GM21381 (cell line): ENCODE measurements around the gene ZNF580.

Experiments used
- ATAC-seq: cut with Tn5 transposase; IDR thresholded peaks from one replicate; pipeline ENCODE4 v1.9.1; 2021; ENCODE audit warnings: mild to moderate bottlenecking, moderate library complexity; ENCODE audit not compliant: unreplicated experiment

The ZNF580 gene

GRCh38 chr19:55656988-55657747 is 16.4 kb downstream of the ZNF580 start:
- no peak for ATAC-seq

GRCh38 chr19:55658846-55659459 is 18.2 kb downstream of the ZNF580 start:
- no peak for ATAC-seq

GRCh38 chr19:55659822-55660221 is 19.0 kb downstream of the ZNF580 start:
- no peak for ATAC-seq

- no peak for ATAC-seq
These were observed 19.6 kb downstream of the ZNF580 start for GRCh38 chr19:55660404-55660803.

GRCh38 chr19:55660991-55661390 is 20.2 kb downstream of the ZNF580 start:
- no peak for ATAC-seq

GRCh38 chr19:55661826-55662225 is 21.0 kb downstream of the ZNF580 start:
- ATAC-seq = no peak

- no peak for ATAC-seq
These were observed 23.2 kb downstream of the ZNF580 start for GRCh38 chr19:55663846-55664536.

- ATAC-seq = no peak
These were observed 25.7 kb downstream of the ZNF580 start for GRCh38 chr19:55666343-55667005.

- no peak for ATAC-seq
These were observed 26.2 kb downstream of the ZNF580 start for GRCh38 chr19:55667006-55667381.

- ATAC-seq = no peak
These were observed 26.7 kb downstream of the ZNF580 start for GRCh38 chr19:55667511-55667910.

- ATAC-seq = no peak
These were observed 27.2 kb downstream of the ZNF580 start for GRCh38 chr19:55667958-55668357.

- ATAC-seq = no peak
These were observed 28.0 kb downstream of the ZNF580 start for GRCh38 chr19:55668603-55669348.

GRCh38 chr19:55669418-55670279 is 28.8 kb downstream of the ZNF580 start:
- no peak for ATAC-seq

- no peak for ATAC-seq
These were observed 29.7 kb downstream of the ZNF580 start for GRCh38 chr19:55670280-55671053.

- no peak for ATAC-seq
These were observed 30.2 kb downstream of the ZNF580 start for GRCh38 chr19:55671054-55671378.

GRCh38 chr19:55672418-55672817 is 31.6 kb downstream of the ZNF580 start:
- ATAC-seq = no peak

GRCh38 chr19:55673465-55673864 is 32.7 kb downstream of the ZNF580 start:
- ATAC-seq = no peak

GRCh38 chr19:55673889-55674288 is 33.1 kb downstream of the ZNF580 start:
- no peak for ATAC-seq

- ATAC-seq = no peak
These were observed 33.6 kb downstream of the ZNF580 start for GRCh38 chr19:55674459-55674840.
